ENCODE measurements around the gene AP5Z1. TPM values are rescaled to one million over a fixed set of nuclear protein-coding genes. Genes with fewer than 3 reads are reported as not detected.

AP5Z1 gene
- total RNA-seq, 1 experiment from 2014 or later, result 44.0 TPM

DNA sequence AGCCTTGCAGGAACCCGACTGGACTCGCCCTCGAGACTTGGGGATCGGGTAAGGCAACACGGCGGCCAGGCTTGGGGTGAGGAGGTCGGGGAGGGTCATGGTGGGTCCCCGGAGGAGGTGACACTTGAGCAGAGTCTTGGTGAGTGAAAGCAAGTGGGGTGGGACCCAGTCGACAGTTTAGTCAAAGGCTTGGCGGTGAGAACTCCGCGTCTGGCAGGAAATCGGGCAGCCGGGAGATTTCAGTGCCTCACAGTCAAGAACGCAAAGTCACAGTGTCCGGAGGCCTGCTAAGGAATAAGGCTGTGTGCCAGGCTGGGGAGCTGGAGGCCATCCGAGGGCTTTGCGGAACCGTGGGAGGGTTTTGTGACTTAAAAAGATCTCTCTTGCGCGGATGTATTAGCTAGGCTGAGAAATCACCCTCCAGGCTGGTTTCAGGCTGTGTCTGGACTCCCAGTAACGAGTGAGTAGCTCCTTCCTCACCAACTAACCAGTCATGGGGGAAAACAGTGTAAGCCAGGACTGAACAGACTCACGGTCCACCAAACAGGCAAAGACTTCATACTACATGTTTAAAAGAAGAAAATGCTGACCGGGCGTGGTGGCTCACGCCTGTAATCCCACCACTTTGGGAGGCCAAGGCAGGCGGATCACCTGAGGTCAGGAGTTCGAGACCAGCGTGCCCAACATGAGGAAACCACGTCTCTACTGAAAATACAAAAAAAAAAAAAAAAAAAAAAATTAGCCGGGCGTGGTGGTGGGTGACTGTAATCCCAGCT, 613 bp downstream of the AP5Z1 start:
- no TSS peak for BruUV-seq (replicated peaks)
- TF ChIP-seq, protein P1, sequence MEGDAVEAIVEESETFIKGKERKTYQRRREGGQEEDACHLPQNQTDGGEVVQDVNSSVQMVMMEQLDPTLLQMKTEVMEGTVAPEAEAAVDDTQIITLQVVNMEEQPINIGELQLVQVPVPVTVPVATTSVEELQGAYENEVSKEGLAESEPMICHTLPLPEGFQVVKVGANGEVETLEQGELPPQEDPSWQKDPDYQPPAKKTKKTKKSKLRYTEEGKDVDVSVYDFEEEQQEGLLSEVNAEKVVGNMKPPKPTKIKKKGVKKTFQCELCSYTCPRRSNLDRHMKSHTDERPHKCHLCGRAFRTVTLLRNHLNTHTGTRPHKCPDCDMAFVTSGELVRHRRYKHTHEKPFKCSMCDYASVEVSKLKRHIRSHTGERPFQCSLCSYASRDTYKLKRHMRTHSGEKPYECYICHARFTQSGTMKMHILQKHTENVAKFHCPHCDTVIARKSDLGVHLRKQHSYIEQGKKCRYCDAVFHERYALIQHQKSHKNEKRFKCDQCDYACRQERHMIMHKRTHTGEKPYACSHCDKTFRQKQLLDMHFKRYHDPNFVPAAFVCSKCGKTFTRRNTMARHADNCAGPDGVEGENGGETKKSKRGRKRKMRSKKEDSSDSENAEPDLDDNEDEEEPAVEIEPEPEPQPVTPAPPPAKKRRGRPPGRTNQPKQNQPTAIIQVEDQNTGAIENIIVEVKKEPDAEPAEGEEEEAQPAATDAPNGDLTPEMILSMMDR (conservative IDR thresholded peaks at IDR 0.05), result no peak
- TF ChIP-seq EZH2 (IDR thresholded peaks at IDR 0.05; ENCODE audit: low read depth), result no peak
- H3K9me3 ChIP-seq (ENCODE audit: insufficient read depth, low read depth), result no peaks in the 10 kb centered on the region
- H3K27ac ChIP-seq, result peak overlapping the region; percentile 74
- H2AFZ ChIP-seq, result peak overlapping the region; percentile 91
- no peaks in the 10 kb centered on the region for H3K9me2 ChIP-seq (ENCODE audit: insufficient read depth)
- intact Hi-C loops (cut with micrococcal nuclease; ENCODE audit: unreplicated experiment), result loop anchor here (2.0 to 10.0 kb wide), 2 partner anchors 309 to 399 kb away; no protein-coding TSS in a partner anchor
- H3K4me3 ChIP-seq, result peak overlapping the region; percentile 82
- peaks cover 28% of the 10 kb centered on the region for H3K79me2 ChIP-seq (ENCODE audit: low read depth)
- peaks cover 2% of the 10 kb centered on the region; the same call in 1 of the 2 replicates for H3K36me3 ChIP-seq (ENCODE audit: low read depth)
- DNase-seq, result no peak
- H3K27me3 ChIP-seq (ENCODE audit: insufficient read depth, low read depth), result no peaks in the 10 kb centered on the region
- peaks cover 19% of the 10 kb centered on the region for H4K20me1 ChIP-seq (ENCODE audit: insufficient read depth)
- POLR2A ChIA-PET (ENCODE audit: unreplicated experiment), result interaction anchor here (0.5 to 0.6 kb wide), 4 partner anchors 38 to 851 kb away, joined by 3 to 16 read pairs (median 4); no protein-coding TSS in a partner anchor
- H3K4me2 ChIP-seq, result peak overlapping the region; percentile 85
- CTCF ChIA-PET, result interaction anchor here (0.6 kb wide), 1 partner anchor 640 kb away, joined by 12 read pairs; no protein-coding TSS in a partner anchor
- peaks cover 10% of the 10 kb centered on the region; the same call in 1 of the 2 replicates for H3F3A ChIP-seq (ENCODE audit: insufficient read depth, low read depth)
- H3K4me1 ChIP-seq (replicated peaks; ENCODE audit: insufficient read depth), result peaks cover 16% of the 10 kb centered on the region

- Histone ChIP-seq H3K9me3 (ENCODE audit: insufficient read depth, low read depth) (no peaks in the 10 kb centered on the region), H3K4me1 (replicated peaks; ENCODE audit: insufficient read depth) (peaks cover 15% of the 10 kb centered on the region), H3K9me2 (ENCODE audit: insufficient read depth) (no peaks in the 10 kb centered on the region), H2AFZ (no peak overlapping the region), H3K4me2 (no peak overlapping the region), H3K4me3 (no peak overlapping the region), H3K79me2 (ENCODE audit: low read depth) (peaks cover 28% of the 10 kb centered on the region), H3K27me3 (ENCODE audit: insufficient read depth, low read depth) (no peaks in the 10 kb centered on the region), H4K20me1 (ENCODE audit: insufficient read depth) (peaks cover 19% of the 10 kb centered on the region), H3F3A (ENCODE audit: insufficient read depth, low read depth) (peaks cover under 1% of the 10 kb centered on the region; the same call in 1 of the 2 replicates), H3K27ac (no peak overlapping the region), H3K36me3 (ENCODE audit: low read depth) (peaks cover 7% of the 10 kb centered on the region)
- no peak for DNase-seq
- ChIA-PET POLR2A (ENCODE audit: unreplicated experiment) (no interaction called here), CTCF (no interaction called here)
- BruUV-seq (replicated peaks), result no TSS peak
- TF ChIP-seq, protein P1 (conservative IDR thresholded peaks at IDR 0.05), result no peak
- TF ChIP-seq EZH2 (IDR thresholded peaks at IDR 0.05; ENCODE audit: low read depth), result no peak
- intact Hi-C loops (cut with micrococcal nuclease; ENCODE audit: unreplicated experiment), result loop anchor here (10.0 kb wide), 1 partner anchor 396 kb away; no protein-coding TSS in a partner anchor
Observed at GRCh38 chr7:4779118-4779517, 3.7 kb downstream of the AP5Z1 start.

DNA sequence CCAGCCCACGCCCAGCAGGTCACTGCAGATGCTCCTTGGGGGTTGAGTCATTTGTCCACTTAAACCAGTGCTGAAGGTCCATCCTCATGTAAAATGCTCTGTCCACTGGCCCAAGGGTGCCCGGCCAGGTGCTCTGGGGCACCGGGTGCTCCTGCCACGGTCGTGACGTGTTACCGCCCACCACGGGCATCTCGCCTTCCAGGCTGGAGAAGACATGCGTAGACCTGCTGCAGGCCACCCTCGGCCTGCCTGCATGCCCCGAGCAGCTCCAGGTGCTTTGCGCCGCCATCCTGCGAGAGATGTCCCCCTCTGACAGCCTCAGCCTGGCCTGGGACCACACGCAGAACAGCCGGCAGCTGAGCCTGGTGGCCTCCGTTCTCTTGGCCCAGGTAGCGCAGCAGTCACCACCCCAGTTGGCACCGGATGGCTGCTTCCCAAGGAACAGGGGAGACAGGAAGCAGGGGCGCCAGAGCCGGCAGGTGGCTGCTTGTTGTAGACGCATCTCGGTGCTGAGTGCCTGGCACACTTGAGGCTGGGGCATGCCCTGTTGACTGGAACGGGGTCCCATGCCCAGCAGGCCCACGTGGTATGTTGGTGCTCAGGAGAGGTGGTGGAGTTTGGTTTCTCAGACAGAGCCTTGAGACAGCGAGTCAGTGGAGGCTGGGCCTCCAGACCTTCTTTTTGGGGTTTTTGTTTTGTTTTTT, 6.1 kb downstream of the AP5Z1 start:
- H4K20me1 ChIP-seq (ENCODE audit: insufficient read depth), result peaks cover 19% of the 10 kb centered on the region
- H3K4me1 ChIP-seq (replicated peaks; ENCODE audit: insufficient read depth), result peaks cover 6% of the 10 kb centered on the region
- BruUV-seq (replicated peaks), result no TSS peak
- POLR2A ChIA-PET (ENCODE audit: unreplicated experiment), result no interaction called here
- H2AFZ ChIP-seq, result no peak overlapping the region
- no peak overlapping the region for H3K4me3 ChIP-seq
- H3K27ac ChIP-seq, result no peak overlapping the region
- H3K36me3 ChIP-seq (ENCODE audit: low read depth), result peaks cover 7% of the 10 kb centered on the region
- intact Hi-C loops (cut with micrococcal nuclease; ENCODE audit: unreplicated experiment), result no loop called here
- H3K4me2 ChIP-seq, result no peak overlapping the region
- H3K9me3 ChIP-seq (ENCODE audit: insufficient read depth, low read depth), result no peaks in the 10 kb centered on the region
- CTCF ChIA-PET, result no interaction called here
- H3F3A ChIP-seq (ENCODE audit: insufficient read depth, low read depth), result no peaks in the 10 kb centered on the region; the same call in 1 of the 2 replicates
- no peaks in the 10 kb centered on the region for H3K9me2 ChIP-seq (ENCODE audit: insufficient read depth)
- no peaks in the 10 kb centered on the region for H3K27me3 ChIP-seq (ENCODE audit: insufficient read depth, low read depth)
- no peak for TF ChIP-seq EZH2 (IDR thresholded peaks at IDR 0.05; ENCODE audit: low read depth)
- TF ChIP-seq, protein P1 (conservative IDR thresholded peaks at IDR 0.05), result no peak
- no peak for DNase-seq
- H3K79me2 ChIP-seq (ENCODE audit: low read depth), result peaks cover 18% of the 10 kb centered on the region

All from PC-9 (cell line).